ENCODE measurements around the gene ZNF639.
"Not testable (repeated sequence)": the region's sequence is repeated elsewhere in the genome, so short reads cannot be mapped to it uniquely, and the experiment has no call there.

Gene ZNF639, protein sequence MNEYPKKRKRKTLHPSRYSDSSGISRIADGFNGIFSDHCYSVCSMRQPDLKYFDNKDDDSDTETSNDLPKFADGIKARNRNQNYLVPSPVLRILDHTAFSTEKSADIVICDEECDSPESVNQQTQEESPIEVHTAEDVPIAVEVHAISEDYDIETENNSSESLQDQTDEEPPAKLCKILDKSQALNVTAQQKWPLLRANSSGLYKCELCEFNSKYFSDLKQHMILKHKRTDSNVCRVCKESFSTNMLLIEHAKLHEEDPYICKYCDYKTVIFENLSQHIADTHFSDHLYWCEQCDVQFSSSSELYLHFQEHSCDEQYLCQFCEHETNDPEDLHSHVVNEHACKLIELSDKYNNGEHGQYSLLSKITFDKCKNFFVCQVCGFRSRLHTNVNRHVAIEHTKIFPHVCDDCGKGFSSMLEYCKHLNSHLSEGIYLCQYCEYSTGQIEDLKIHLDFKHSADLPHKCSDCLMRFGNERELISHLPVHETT

DNA sequence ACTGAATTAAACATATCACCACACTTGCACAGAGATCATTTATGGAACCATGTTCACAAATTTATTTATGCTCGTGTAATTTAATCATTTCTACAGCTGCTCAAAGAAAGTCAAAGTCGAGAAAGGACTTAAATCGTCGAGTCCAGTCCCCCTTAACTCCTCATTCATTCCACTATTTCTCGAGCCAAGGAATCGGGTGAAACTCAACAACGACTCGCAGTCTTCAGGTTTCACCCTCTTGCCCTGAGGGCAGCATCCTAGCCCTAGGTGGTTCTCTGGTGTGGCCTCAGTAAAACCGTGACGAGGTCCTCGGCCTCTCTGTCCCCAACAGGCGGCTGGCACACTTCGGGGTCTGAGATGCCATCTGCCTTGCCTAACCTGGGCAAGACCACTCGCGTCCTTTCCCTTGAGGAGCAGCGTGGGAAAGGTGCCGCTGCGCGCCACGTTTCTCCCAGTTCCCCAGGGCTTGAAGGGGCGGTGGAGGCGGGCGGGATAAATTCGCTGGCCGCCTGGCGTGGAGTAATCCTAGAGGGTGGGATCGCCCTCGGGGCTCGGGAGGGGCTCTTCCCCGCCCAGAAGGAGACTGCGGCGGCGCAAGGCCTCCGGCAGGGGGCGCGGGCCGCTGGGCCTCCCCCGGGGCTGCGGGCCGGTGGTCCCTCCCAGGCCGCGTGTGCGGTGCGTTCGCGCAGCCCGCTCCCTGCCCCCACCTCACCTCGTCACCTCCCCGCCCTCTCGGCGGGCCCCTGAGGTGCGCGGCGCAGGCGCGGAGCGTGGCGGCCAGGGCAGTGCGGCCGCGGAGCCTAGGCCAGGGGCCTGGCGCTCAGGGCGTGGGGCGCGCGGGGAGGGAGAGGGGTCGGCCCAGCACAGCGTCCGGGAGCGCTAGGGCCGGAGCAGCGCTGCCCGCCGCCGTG is at the start of gene ZNF639:
TSS of gene ZNF639 (plus strand) at position 746 of the 911 bp plus-strand sequence. CDS start 5,263 bp downstream, outside the sequence.
- peak; percentile 80 for DNase-seq (ENCODE audit: low spot score)

DNA sequence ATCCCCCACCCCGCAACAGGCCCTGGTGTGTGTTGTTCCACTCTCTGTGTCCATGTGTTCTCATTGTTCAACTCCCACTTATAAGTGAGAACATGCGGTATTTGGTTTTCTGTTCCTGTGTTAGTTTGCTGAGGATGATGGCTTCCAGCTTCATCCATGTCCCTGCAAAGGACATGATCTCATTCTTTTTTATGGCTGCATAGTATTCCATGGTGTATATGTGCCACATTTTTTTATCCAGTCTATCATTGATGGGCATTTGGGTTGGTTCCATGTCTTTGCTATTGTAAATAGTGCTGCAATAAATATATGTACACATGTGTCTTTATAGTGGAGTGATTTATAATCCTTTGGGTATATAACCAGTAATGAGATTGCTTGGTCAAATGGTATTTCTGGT is 48.4 kb upstream of the ZNF639 start:
- not testable (repeated sequence) for DNase-seq (ENCODE audit: low spot score)

DNA sequence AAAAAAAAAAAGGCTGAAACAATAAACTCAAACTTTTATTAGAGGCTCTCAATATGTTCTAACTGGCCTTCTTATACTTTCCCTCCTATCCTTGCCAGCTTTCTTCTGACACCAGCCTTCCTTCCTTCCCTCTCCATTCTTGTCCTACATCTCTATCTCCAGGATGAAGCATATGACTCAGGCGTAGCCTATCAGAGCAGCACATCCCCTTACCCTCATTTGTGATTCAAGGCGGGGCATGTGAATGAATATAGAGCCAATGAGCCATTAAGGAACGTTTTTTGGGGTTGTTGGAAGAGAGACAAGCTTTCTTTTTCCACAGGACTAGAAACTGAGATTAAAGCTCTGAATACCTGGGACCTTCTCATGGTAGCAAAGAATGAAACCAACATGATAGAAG is 46.8 kb upstream of the ZNF639 start:
- DNase-seq (ENCODE audit: low spot score) = no peak

DNA sequence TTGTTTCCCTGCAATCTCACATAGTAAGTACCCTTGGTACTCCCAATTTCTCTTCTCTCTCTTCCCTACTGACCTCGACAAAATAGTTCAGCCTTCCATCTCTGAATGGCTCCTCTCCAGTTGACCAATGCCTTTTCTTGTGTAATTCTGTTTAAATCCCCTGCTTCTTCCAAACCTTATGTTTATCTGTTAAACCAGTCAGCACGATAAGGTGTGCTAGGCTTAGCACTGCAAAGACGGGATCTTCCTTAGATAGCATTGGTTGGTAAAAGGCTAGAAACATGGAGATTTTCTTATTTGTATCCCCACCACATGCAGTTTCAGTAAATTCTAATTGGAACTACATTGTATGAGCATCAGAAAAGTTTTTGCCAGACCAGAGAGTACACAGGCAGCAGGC is 46.1 kb upstream of the ZNF639 start:
- DNase-seq (ENCODE audit: low spot score) = no peak

DNA sequence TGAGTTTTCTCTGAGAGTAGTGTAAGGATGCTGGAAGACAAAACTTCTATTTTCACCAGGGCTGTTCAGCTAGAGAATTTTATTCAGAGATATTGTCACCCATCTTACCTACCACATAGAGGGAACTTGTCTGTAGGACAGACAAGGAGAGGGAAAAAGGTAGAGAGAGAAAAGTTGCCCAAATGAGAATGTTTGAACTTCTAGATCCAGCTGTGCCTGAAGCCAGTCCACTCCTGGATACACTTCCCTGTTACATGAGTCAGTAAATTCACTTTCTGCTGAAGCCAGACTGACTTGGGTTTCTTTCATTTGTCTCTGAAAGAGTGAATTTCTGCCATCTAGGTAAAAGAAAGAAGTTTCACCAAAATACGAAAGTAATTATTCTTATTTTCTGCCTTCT is 44.7 kb upstream of the ZNF639 start:
- DNase-seq (ENCODE audit: low spot score) = no peak

DNA sequence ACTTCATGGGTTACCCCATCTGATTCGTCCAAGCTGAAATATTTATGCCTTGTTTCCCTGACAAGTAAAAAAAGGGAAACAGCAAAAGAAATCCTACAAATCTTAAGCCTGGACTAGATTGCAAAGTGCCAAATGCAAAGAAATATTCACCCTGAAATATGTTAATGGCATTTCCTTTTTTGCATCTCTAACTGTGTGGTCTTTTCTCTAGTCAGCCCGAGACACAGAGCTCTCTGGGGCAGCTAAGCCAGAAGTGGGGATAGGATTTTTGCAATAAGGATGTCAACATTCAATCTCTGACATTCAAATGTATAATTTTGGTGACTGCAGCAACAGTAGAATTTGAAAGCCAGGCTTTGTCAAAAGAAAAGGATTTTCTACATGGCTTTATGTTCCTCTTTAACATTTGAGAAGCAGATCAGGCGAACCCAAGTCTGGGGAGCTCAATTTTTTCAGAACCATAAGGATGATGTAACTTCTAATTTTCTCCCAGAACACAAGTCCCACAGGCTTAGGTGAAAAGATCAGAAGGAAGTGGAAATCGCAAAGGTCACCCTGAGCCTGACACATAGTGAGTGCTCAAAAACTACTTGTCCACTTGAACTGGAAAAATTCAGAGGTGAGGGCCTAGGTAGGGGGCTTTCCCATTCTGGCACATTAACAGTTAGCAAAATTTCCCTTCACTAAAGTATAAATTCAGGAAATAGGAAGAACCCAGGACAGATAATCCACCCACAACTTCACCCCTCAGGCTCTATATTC is 43.7 kb upstream of the ZNF639 start:
- DNase-seq (ENCODE audit: low spot score) = no peak

DNA sequence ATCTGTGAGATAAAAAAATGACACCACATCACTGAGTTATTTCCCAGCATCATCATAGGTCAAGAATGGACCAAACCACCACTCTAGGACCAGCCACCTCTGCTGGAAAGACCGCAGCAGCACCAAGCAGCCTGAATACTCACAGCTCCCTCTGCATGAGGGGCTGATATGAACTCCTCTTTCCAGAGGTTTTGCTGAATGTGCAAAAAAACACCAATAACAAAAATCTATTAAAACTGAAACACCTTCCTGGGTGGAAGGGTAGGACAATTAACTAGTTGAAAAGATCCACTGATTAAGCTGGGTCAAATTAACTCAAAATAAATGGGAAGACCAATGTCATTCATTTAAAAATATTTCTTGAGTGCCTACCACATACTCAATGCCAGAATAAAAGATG is 43.0 kb upstream of the ZNF639 start:
- DNase-seq (ENCODE audit: low spot score) = no peak

DNA sequence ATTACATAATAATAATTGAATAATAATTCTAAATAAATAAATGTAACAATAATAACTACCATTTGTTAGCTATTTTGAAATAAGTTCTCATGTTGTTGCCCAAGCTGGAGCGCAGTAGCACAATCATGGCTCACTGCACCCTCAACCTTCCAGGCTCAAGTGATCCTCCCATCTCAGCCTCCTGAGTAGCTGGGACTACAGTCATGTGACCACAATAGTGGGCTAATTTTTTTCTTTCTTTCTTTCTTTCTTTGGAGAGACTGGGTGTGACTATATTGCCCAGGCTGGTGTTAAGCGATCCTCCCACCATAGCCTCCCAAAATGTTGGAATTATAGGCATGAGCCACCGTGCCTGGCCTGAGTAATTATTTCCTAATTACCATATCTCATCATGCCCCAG is 41.0 kb upstream of the ZNF639 start:
- no peak for DNase-seq (ENCODE audit: low spot score)

DNA sequence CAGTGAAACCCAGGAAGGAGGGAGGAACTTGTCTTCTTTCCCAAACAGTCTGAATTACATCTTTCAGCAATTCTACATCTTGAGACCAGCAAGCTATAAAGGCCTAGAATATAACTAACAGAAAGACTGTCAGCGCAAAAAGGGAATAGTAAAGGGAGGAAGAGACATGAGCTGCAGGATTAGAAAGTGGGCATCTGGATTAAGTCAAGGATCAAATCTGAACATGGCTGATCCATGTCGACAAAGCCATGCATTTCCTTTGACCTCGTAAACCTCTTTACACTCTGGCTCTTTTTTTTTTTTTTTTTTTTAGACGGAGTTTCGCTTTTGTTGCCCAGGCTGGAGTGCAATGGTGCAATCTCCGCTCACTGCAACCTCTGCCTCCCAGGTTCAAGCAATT is 36.5 kb upstream of the ZNF639 start:
- no peak for DNase-seq (ENCODE audit: low spot score)

DNA sequence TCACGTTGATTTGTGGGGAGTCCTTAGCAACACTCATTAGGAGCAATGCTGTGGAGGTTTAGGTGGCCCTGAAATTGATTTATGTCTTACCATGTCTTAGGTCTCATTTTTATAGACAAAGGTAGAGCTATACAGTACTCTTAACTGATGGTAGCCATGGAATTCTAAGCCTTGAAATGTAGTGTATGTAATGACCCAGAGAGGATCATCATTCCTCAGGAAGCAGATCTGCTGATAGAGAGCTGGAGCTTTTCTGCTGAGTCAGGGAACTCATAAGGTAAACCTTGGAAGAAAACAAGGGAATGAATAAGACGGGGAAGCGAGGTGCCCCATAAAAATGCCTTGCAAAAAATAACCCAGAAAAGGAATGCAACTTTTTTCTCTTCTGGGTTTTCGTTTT is 34.0 kb upstream of the ZNF639 start:
- DNase-seq (ENCODE audit: low spot score) = no peak

DNA sequence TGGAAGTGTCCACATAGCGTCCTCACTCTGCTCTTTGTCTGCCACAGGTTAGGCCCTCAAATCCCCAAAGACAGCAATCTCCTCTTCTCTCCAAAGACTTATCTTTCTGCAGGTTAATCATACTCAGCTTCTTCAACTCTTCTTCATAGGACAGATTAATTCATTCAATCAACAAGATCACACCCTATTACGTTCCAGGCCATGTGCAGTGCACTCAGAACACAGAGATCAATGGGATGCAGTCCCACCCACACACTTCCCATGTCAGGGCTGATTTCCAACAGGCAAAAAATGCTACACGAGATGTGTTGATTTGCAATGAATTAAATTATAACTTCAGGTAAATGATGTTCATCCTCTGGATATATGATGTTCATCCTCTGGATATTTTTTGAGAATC is 33.5 kb upstream of the ZNF639 start:
- no peak for DNase-seq (ENCODE audit: low spot score)

DNA sequence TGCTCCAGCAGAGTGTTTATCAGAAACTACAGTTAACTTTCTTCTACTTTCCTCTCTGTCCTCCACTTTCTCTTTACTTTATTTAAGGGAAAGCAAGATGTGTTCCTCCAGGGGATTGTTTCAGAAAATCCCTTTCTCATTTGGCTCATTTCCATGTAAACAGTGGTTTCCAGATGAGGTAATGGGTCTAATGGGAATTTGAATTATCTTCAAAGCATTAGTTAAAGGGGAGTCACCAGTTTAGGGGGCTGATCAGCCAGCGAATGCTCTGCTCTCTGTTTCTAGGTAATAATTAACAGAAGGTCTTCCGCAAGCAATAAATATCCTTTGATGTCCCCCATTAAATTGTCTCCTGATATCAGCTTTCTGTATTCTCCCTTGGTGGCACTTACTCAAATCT is 30.4 kb upstream of the ZNF639 start:
- DNase-seq (ENCODE audit: low spot score) = no peak

DNA sequence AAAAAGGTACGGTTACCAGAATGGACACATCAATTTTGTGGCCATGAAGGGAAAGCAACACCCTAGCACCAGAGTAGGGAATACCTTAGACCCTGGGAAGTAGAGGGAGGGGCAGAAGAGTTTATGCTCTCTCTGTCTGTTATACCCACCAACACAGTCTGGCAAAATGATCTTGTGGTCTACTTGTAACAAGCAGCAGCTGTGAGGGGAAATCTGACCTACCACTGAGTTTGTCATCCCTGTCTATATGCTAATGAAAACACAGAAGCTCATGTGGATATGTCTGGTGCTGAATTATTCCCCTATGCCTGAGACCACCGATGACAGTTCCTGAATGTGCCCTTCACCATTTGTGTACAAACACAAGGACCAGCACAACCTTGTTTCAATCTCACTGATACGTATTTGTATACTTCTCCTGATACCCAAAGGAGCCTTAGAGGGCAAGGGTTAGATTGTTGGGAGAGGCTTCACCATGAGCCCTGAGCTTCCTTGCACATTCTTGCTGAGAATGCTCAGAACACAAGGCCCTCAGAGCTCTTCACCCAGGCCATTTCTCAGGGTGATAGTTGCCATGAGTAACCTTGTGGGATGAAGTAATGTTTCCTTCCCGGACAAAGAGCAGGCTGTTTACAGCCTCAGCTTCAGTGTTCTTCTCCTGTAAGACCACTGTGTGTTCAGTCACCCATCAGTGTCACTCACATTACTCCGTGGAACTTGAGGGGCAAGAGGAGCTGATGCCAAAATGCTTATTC is 24.7 kb upstream of the ZNF639 start:
- no peak for DNase-seq (ENCODE audit: low spot score)

DNA sequence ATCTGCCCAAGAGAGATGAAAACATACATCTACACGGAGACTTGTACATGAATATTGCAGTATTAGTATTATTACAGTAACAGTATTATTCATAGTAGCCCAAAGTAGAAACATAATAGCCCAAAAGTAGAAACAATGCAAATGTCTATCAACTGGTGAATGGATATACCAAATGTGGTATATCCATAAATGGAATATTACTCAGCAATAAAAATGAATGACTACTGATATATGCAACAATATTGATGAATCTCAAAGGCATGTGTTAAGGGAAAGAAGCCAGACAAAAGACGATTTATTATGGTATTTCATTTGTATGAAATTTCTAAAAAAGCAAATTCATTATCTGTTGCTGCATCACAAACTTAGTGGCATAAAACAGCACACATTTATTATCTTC is 23.5 kb upstream of the ZNF639 start:
- no peak for DNase-seq (ENCODE audit: low spot score)

DNA sequence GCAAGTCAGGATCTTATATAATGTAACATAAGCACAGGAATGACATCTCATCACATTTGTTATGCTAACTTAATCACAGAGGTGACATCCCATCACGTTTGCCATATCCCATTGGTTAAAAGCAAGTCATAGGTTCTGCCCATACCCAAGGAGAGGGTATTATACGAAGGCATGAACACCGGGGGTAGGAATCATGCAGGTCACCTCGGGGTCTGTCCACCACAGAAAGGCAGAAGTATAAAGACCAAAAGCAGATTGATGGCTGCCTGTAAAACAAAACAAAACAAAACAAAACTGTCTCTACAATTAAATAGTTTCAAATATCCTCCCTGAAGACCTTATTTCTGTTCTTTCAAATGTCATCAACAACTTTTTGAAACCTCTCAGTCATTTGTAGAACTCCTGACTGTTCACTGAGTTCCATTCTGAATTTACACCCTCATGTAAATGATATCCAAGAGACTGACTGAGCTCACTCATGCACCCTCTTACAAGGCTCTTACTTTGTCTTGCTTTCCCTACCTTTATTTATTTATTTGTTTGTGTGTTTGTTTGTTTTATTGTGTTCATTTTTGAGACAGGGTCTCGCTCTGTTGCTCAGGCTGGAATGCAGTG is 22.7 kb upstream of the ZNF639 start:
- no peak for DNase-seq (ENCODE audit: low spot score)

DNA sequence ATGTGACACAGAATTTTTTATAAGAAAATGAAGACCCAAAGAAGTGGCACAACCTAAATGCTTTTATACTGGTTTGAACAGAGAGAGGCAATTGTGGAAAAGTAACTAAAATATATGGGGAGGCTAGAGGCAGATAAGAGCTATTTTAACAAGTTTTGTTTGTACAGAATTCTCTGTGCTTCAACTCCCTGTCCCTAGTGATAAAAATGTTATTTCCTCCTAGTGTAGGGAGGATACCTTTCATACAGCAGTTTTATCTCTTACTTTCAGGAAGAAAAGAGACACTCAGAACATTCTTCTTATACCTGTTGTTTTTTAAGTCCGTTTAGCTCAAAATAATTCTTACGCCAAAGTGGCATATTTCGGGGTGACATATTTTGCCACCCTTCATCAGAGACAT is 21.2 kb upstream of the ZNF639 start:
- DNase-seq (ENCODE audit: low spot score) = no peak

DNA sequence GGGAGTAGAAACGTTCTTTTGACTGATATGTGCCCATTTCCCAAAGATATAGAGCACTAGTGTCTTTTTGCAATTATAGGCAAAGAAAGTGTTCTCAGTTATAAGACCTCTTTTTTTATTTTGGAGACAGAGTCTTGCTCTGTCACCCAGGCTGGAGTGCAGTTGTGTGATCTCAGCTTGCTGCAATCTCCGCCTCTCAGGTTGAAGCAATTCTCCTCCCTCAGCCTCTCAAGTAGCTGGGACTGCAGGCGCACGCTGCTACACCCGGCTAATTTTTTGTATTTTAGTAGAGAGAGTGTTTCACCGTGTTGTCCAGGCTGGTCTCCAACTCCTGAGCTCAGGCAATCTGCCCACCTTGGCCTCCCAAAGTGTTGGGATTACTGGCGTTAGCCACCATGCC is 20.7 kb upstream of the ZNF639 start:
- DNase-seq (ENCODE audit: low spot score) = no peak

DNA sequence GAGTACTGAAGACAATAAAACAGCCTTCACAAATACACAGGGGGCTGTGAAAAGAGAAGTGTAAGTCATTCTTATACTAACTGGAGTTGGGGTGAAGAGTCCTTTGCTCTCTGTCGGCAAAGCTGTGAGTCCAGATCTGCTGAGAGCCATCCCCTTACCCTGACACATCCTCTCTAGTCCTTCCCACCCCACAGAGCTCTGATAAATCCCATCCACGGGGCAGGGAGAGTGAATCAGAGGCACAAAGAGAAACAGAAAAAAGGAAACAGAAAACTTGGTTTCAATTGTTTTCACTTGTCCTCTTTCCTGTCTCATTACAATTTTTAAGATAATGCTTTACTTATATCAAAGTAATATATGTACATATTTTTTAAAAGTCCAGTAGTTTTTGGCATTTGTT is 18.2 kb upstream of the ZNF639 start:
- DNase-seq (ENCODE audit: low spot score) = no peak

DNA sequence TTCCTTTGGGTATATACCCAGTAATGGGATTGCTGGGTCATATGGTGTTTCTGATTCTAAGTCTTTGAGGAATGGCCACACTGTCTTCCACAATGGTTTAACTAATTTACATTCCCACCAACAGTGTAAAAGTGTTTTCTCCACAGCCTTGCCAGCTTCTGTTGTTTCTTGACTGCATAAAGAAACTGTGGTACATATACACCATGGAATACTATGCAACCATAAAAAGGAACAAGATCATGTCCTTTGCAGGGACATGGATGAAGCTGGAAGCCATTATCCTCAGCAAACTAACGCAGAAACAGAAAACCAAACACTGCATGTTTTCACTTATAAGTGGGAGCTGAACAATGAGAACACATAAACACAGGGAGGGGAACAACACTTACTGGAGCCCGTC is 15.5 kb upstream of the ZNF639 start:
- not testable (repeated sequence) for DNase-seq (ENCODE audit: low spot score)

DNA sequence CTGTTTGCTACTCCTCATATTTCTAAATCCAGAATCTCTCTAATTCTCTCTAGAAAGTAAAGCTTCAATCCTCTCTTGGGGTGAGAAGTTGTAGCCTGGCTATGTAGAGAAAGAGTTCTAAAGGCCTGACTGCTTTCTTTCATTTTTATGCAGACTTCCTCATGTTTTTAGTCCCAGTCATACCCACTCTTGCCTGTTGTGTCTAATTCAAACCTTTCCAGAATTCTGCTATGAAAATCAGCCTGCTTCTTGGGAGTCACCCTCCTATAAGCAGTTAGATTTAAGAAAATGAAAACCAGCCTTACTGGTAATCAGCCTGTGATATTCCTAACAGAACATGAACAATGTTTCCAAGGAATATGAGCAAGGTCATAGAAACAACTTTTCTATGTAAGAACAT is 14.8 kb upstream of the ZNF639 start:
- DNase-seq (ENCODE audit: low spot score) = no peak
